K562 (cell line): ENCODE results near the gene PRR5. TPM values are rescaled to one million over a fixed set of nuclear protein-coding genes. Genes with fewer than 3 reads are reported as not detected.

Source experiments
- ATAC-seq: fragments of 200-7000 bp; cut with Tn5 transposase; 3 replicates; pipeline ENCODE4 v1.9.1; 2020; ENCODE audit warnings: moderate library complexity
- BruUV-seq: library from RNA; stranded (reverse); fragments of 400-500 nt; replicated peaks from 2 replicates; lab custom pipeline; 2021; lab: Mats Ljungman, UMichigan
- CTCF ChIA-PET: fragments of 300-600 bp; formaldehyde crosslinking; extraction: SDS; loops from one replicate; lab custom pipeline; 2021; ENCODE audit warnings: low intra/inter-chr PET ratio; lab: Yijun Ruan, JAX
- POLR2A ChIA-PET: fragments of 300-600, 350-650 bp; sonication (Branson Sonifier 250); formaldehyde crosslinking; extraction: SDS; loops from one replicate; lab custom pipeline; 2021; ENCODE audit warnings: antibody characterized with exemption, inconsistent platforms; lab: Yijun Ruan, JAX
- DNase-seq, 4 experiments: peaks; one replicate each; pipeline versions ENCODE4 v3.0.0 to v3.0.0-alpha.2; 2011 to 2018; ENCODE audit warnings: low spot score in 3 of 4, mixed read lengths in 3 of 4; ENCODE audit errors: extremely low read depth in 1 of 4
- FAIRE-seq: peaks from 2 replicates; lab custom pipeline; 2011; peaks lifted over from hg19 to GRCh38; lab: Jason Lieb, UNC
- H2AFZ ChIP-seq: 2 replicates; pipeline ENCODE4 v1.6.0; 2011; ENCODE audit warnings: low read depth, low read length, control low read depth, inconsistent platforms
- H3K27ac ChIP-seq: fragments of 200-600 bp; 3 replicates; pipeline ENCODE4 v1.8.0; 2011; ENCODE audit warnings: low read depth, mild to moderate bottlenecking, control low read depth, inconsistent platforms, low read length, moderate library complexity, mixed read lengths; ENCODE audit errors: extremely low read depth
- H3K27me3 ChIP-seq, 2 experiments: fragments of 300-600 bp in 1 of 2; 2 replicates in 1 of 2; 3 replicates in 1 of 2; pipeline versions ENCODE4 v1.6.0 to v1.8.0; 2011; ENCODE audit warnings: inconsistent platforms in 2 of 2, low read length in 2 of 2, mild to moderate bottlenecking in 1 of 2, mixed read lengths in 1 of 2, moderate library complexity in 1 of 2; ENCODE audit not compliant: control insufficient read depth in 2 of 2, insufficient read depth in 2 of 2
- H3K36me3 ChIP-seq: fragments of 300-600 bp; 3 replicates; pipeline ENCODE4 v1.8.0; 2011; ENCODE audit warnings: mild to moderate bottlenecking, low read length, inconsistent platforms; ENCODE audit not compliant: control insufficient read depth, insufficient read depth
- H3K4me1 ChIP-seq, 2 experiments: fragments of 200-600 bp in 1 of 2; replicated peaks in 1 of 2; 2 replicates in 1 of 2; 3 replicates in 1 of 2; pipeline versions ENCODE4 v1.5.1 to v1.8.0; 2011; ENCODE audit warnings: inconsistent platforms in 2 of 2, low read length in 2 of 2, mild to moderate bottlenecking in 1 of 2, mixed read lengths in 1 of 2, moderate library complexity in 1 of 2; ENCODE audit not compliant: control insufficient read depth in 2 of 2, insufficient read depth in 2 of 2
- H3K4me2 ChIP-seq: 2 replicates; pipeline ENCODE4 v1.6.1; 2011; ENCODE audit warnings: low read length, control low read depth, inconsistent platforms, mixed read lengths; ENCODE audit not compliant: insufficient read depth
- H3K4me3 ChIP-seq: fragments of 200-600 bp; sonication (generic), shearing (Covaris generic); 2 replicates; pipeline ENCODE4 v1.5.1; 2016; ENCODE audit warnings: control low read depth, inconsistent platforms
- H3K79me2 ChIP-seq: fragments of 200-600 bp; 3 replicates; pipeline ENCODE4 v1.8.0; 2011; ENCODE audit warnings: low read length, inconsistent platforms; ENCODE audit not compliant: control insufficient read depth, insufficient read depth
- H3K9ac ChIP-seq, 2 experiments: 2 replicates each; pipeline versions ENCODE4 v1.6.0 to v1.6.1; 2011; ENCODE audit warnings: low read depth in 2 of 2, low read length in 2 of 2, control low read depth in 1 of 2, inconsistent platforms in 1 of 2, mild to moderate bottlenecking in 1 of 2, mixed read lengths in 1 of 2; ENCODE audit not compliant: insufficient read depth in 1 of 2
- H3K9me1 ChIP-seq: one replicate; pipeline ENCODE4 v1.6.0; 2011; ENCODE audit warnings: inconsistent platforms, mild to moderate bottlenecking, low read length, moderate library complexity; ENCODE audit not compliant: control insufficient read depth, insufficient read depth
- H3K9me3 ChIP-seq: replicated peaks from 2 replicates; pipeline ENCODE4 v1.5.1; 2011; ENCODE audit warnings: low read depth, low read length, inconsistent platforms; ENCODE audit not compliant: control insufficient read depth, insufficient read depth
- H4K20me1 ChIP-seq: replicated peaks from 2 replicates; pipeline ENCODE4 v1.6.1; 2011; ENCODE audit warnings: low read length, inconsistent platforms, mixed read lengths; ENCODE audit not compliant: control insufficient read depth, insufficient read depth
- CEBPB ChIP-seq: fragments of 450-650 bp; IDR thresholded peaks from 2 replicates; pipeline ENCODE4 v1.6.1; 2016; ENCODE audit warnings: missing genetic modification characterization, missing compliant biosample characterization
- KAT7 ChIP-seq: sonication (generic); formaldehyde crosslinking; IDR thresholded peaks from 2 replicates; pipeline ENCODE4 v1.8.0; 2022; ENCODE audit warnings: missing genetic modification reagents, mild to moderate bottlenecking, borderline replicate concordance
- PYGO2 ChIP-seq: fragments of 450-650 bp; IDR thresholded peaks from 2 replicates; pipeline ENCODE4 v1.6.1; 2016; ENCODE audit warnings: mild to moderate bottlenecking, missing genetic modification characterization, moderate library complexity, missing compliant biosample characterization
- ZKSCAN3 ChIP-seq: fragments of 250-450 bp; sonication (Bioruptor Pico); IDR thresholded peaks from 2 replicates; pipeline ENCODE4 v1.4.0; 2020
- ZNF699 ChIP-seq: fragments of 250-450 bp; sonication (Bioruptor Pico); IDR thresholded peaks from 2 replicates; pipeline ENCODE4 v1.8.0; 2021; ENCODE audit warnings: mild to moderate bottlenecking, moderate library complexity; ENCODE audit not compliant: insufficient replicate concordance
- WGBS: fragments of 100-300 bp; shearing (Covaris generic); methylation state at CpG from one replicate; pipeline ENCODE4 v1.1.6; 2016; ENCODE audit warnings: low coverage, mixed read lengths; ENCODE audit not compliant: insufficient coverage; ENCODE audit errors: missing lambda C conversion rate; 5-methylcytosine and 5-hydroxymethylcytosine counted together
- in situ Hi-C: fragments of 300-500 bp; cut with MboI; formaldehyde crosslinking; loops from 4 replicates; pipeline ENCODE4 v1.15.0; 2018; ENCODE audit warnings: inconsistent platforms, mixed read lengths
- intact Hi-C: fragments of 100-400 bp; cut with micrococcal nuclease; formaldehyde crosslinking; loops from 2 replicates; pipeline ENCODE4 v1.14.2; 2022
- polyA plus RNA-seq, 8 experiments: library from polyadenylated mRNA; depleted of rRNA in 4 of 8; stranded (reverse) in 5 of 8; unstranded in 3 of 8; fragments of >200 nt; fragmentation: Nextera tagmentation in 2 of 8; fragmentation: Illumina TruSeq in 1 of 8; extraction: Ambion mirVana in 2 of 8; extraction: Trizol in 1 of 8; gene quantifications; 2 replicates each; pipeline versions ENCODE4 v1.2.1 to v1.2.3, GENCODE V29; 2011 to 2014; ENCODE audit warnings: inconsistent platforms in 1 of 8, missing spikeins in 1 of 8
- total RNA-seq, 7 experiments: library from RNA; depleted of rRNA in 6 of 7; stranded (reverse); fragments of >200 nt in 6 of 7; fragmentation: Illumina TruSeq in 2 of 7; extraction: Trizol in 2 of 7; gene quantifications; 2 replicates each; pipeline versions ENCODE4 v1.2.1 to v1.2.3, GENCODE V29; 2011 to 2021; ENCODE audit warnings: low replicate concordance in 1 of 7
- TF ChIP-seq, protein P1 (sequence below): fragments of 450-650 bp; IDR thresholded peaks from 2 replicates; pipeline ENCODE4 v1.7.1; 2018; ENCODE audit warnings: mild to moderate bottlenecking, low read depth; ENCODE audit not compliant: partially characterized antibody

Gene PRR5
- total and polyA plus RNA-seq, 9 of the 15 experiments (the other 6 are each of a cell fraction or from before 2014, with no cell fraction given): 0.13 to 21.0 (median 7.5) TPM

- Histone ChIP-seq H3K79me2 (no peaks in the 10 kb centered on the region), H4K20me1 (no peaks in the 10 kb centered on the region), H3K27me3 (no peaks in the 10 kb centered on the region), H3K4me3 (no peak overlapping the region), H3K4me2 (no peak overlapping the region), H3K9me3 (no peaks in the 10 kb centered on the region), H3K36me3 (peaks cover 6% of the 10 kb centered on the region; the same call in 2 of the 3 replicates), H3K9ac (no peak overlapping the region), H3K4me1 (peaks cover 0 to 13% of the 10 kb centered on the region in 2 experiments; a peak in 2 of 5 replicates), H3K9me1 (no peaks in the 10 kb centered on the region), H3K27ac (no peak overlapping the region), H2AFZ (no peak overlapping the region)
- in situ Hi-C loops (no loop called here), intact Hi-C loops (no loop called here)
- POLR2A ChIA-PET: no interaction called here
- ATAC-seq (no peak), DNase-seq (no peak)
- no TSS peak for BruUV-seq
- WGBS: 100% methylated on average over 1 of the region's 11 CpGs
- TF ChIP-seq KAT7 (CRISPR knock-in tag) (no peak), PYGO2 (no peak), ZKSCAN3 (CRISPR knock-in tag) (no peak), CEBPB (tag) (no peak), ZNF699 (CRISPR knock-in tag) (no peak)
- TF ChIP-seq, protein P1, sequence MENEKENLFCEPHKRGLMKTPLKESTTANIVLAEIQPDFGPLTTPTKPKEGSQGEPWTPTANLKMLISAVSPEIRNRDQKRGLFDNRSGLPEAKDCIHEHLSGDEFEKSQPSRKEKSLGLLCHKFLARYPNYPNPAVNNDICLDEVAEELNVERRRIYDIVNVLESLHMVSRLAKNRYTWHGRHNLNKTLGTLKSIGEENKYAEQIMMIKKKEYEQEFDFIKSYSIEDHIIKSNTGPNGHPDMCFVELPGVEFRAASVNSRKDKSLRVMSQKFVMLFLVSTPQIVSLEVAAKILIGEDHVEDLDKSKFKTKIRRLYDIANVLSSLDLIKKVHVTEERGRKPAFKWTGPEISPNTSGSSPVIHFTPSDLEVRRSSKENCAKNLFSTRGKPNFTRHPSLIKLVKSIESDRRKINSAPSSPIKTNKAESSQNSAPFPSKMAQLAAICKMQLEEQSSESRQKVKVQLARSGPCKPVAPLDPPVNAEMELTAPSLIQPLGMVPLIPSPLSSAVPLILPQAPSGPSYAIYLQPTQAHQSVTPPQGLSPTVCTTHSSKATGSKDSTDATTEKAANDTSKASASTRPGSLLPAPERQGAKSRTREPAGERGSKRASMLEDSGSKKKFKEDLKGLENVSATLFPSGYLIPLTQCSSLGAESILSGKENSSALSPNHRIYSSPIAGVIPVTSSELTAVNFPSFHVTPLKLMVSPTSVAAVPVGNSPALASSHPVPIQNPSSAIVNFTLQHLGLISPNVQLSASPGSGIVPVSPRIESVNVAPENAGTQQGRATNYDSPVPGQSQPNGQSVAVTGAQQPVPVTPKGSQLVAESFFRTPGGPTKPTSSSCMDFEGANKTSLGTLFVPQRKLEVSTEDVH: no peak
- TF ChIP-seq, all 486 proteins: peak for 0
- FAIRE-seq: no peak
- CTCF ChIA-PET: no interaction called here
Observed at GRCh38 chr22:44726439-44726838, 24.4 kb downstream of the PRR5 start.
